H1 (cell line): ENCODE measurements around the gene DLEC1. TPM values are rescaled to one million over a fixed set of nuclear protein-coding genes. Genes with fewer than 3 reads are reported as not detected.

ENCODE experiments used
- CTCF ChIA-PET: fragments of 300-600 bp; sonication (Branson Sonifier 250); formaldehyde crosslinking; loops from one replicate; lab custom pipeline; 2021; ENCODE audit not compliant: partially characterized antibody; lab: Charles Lee
- POLR2A ChIA-PET: fragments of 300-600 bp; sonication (Branson Sonifier 250); formaldehyde crosslinking; loops from one replicate; lab custom pipeline; 2021; ENCODE audit warnings: inconsistent platforms; ENCODE audit not compliant: partially characterized antibody; lab: Charles Lee
- DNase-seq, 2 experiments: peaks; one replicate each; pipeline versions ENCODE4 v3.0.0 to v3.0.0-alpha.2; 2010 to 2022; ENCODE audit warnings: low spot score in 2 of 2, low read depth in 1 of 2, mixed read lengths in 1 of 2
- FAIRE-seq: peaks from 2 replicates; lab custom pipeline; 2011; peaks lifted over from hg19 to GRCh38; lab: Jason Lieb, UNC
- H2AFZ ChIP-seq: 2 replicates; pipeline ENCODE4 v1.8.1; 2012; ENCODE audit warnings: low read length, inconsistent platforms
- H2AK5ac ChIP-seq: 2 replicates; pipeline ENCODE4 v1.6.1; 2013; ENCODE audit warnings: low read depth, low read length
- H2BK120ac ChIP-seq: replicated peaks from 2 replicates; pipeline ENCODE3; 2013; ENCODE audit warnings: low read depth, low read length, inconsistent platforms
- H2BK12ac ChIP-seq: 2 replicates; pipeline ENCODE4 v1.6.1; 2013; ENCODE audit warnings: low read depth, low read length
- H2BK15ac ChIP-seq: 2 replicates; pipeline ENCODE4 v1.6.1; 2013; ENCODE audit warnings: low read length
- H2BK20ac ChIP-seq: 2 replicates; pipeline ENCODE4 v1.6.1; 2013; ENCODE audit warnings: low read length
- H2BK5ac ChIP-seq: 2 replicates; pipeline ENCODE4 v1.6.1; 2013; ENCODE audit warnings: low read depth, low read length
- H3K14ac ChIP-seq: 2 replicates; pipeline ENCODE4 v1.6.1; 2013; ENCODE audit warnings: inconsistent platforms; ENCODE audit not compliant: insufficient read length
- H3K18ac ChIP-seq: 2 replicates; pipeline ENCODE4 v1.6.1; 2013; ENCODE audit warnings: low read length; ENCODE audit errors: extremely low read depth
- H3K23ac ChIP-seq: 2 replicates; pipeline ENCODE4 v1.6.1; 2013; ENCODE audit warnings: inconsistent platforms; ENCODE audit not compliant: insufficient read length
- H3K23me2 ChIP-seq: 2 replicates; pipeline ENCODE4 v1.6.1; 2013; ENCODE audit warnings: low read depth, low read length
- H3K27ac ChIP-seq: 2 replicates; pipeline ENCODE4 v1.6.1; 2011; ENCODE audit warnings: low read depth, low read length, inconsistent platforms
- H3K27me3 ChIP-seq, 4 experiments: replicated peaks in 1 of 4; 1 replicate in 1 of 4; 2 replicates in 3 of 4; pipeline versions ENCODE4 v1.6.1 to v1.8.1; 2011 to 2013; ENCODE audit warnings: low read length in 3 of 4, mild to moderate bottlenecking in 3 of 4, inconsistent platforms in 2 of 4, mixed read lengths in 2 of 4, moderate library complexity in 1 of 4; ENCODE audit not compliant: control insufficient read depth in 3 of 4, insufficient read depth in 3 of 4; ENCODE audit errors: extremely low read depth in 1 of 4
- H3K36me3 ChIP-seq, 4 experiments: 2 replicates each; pipeline versions ENCODE4 v1.6.1 to v1.8.1; 2011 to 2013; ENCODE audit warnings: mild to moderate bottlenecking in 4 of 4, low read length in 3 of 4, moderate library complexity in 2 of 4, control low read depth in 1 of 4, inconsistent platforms in 1 of 4; ENCODE audit not compliant: insufficient read depth in 4 of 4, control insufficient read depth in 2 of 4
- H3K4ac ChIP-seq: replicated peaks from 2 replicates; pipeline ENCODE3; 2013; ENCODE audit warnings: low read length, low read depth, mixed read lengths, inconsistent platforms; ENCODE audit not compliant: insufficient read length
- H3K4me1 ChIP-seq, 4 experiments: replicated peaks in 1 of 4; 1 replicate in 1 of 4; 2 replicates in 3 of 4; pipeline versions ENCODE4 v1.6.1 to v1.8.1; 2011 to 2013; ENCODE audit warnings: low read length in 3 of 4, inconsistent platforms in 2 of 4, mixed read lengths in 1 of 4; ENCODE audit not compliant: insufficient read depth in 4 of 4, control insufficient read depth in 3 of 4
- H3K4me2 ChIP-seq, 2 experiments: 2 replicates each; pipeline versions ENCODE4 v1.6.1 to v1.8.1; 2011 to 2013; ENCODE audit warnings: low read depth in 2 of 2, low read length in 2 of 2, control low read depth in 1 of 2, inconsistent platforms in 1 of 2, mild to moderate bottlenecking in 1 of 2; ENCODE audit not compliant: insufficient read depth in 1 of 2
- H3K4me3 ChIP-seq, 4 experiments: fragments of 200-600, 300-600 bp in 1 of 4; sonication (generic), shearing (Covaris generic), sonication (Bioruptor Twin) in 1 of 4; 2 replicates each; pipeline versions ENCODE4 v1.5.1 to v1.8.1; 2011 to 2016; ENCODE audit warnings: low read length in 4 of 4, low read depth in 3 of 4, control low read depth in 2 of 4, inconsistent platforms in 2 of 4, mild to moderate bottlenecking in 2 of 4, mixed read lengths in 1 of 4, moderate library complexity in 1 of 4; ENCODE audit not compliant: insufficient read depth in 2 of 4; ENCODE audit errors: extremely low read depth in 1 of 4
- H3K56ac ChIP-seq: replicated peaks from 2 replicates; pipeline ENCODE3; 2013; ENCODE audit warnings: low read depth, mild to moderate bottlenecking, mixed read lengths, low read length, inconsistent platforms; ENCODE audit not compliant: insufficient read length
- H3K79me1 ChIP-seq: 2 replicates; pipeline ENCODE4 v1.6.1; 2013; ENCODE audit warnings: low read depth, low read length, control low read depth
- H3K79me2 ChIP-seq, 2 experiments: 2 replicates each; pipeline versions ENCODE4 v1.6.1 to v1.8.1; 2012 to 2013; ENCODE audit warnings: low read length in 2 of 2, mild to moderate bottlenecking in 2 of 2, inconsistent platforms in 1 of 2; ENCODE audit not compliant: insufficient read depth in 2 of 2, control insufficient read depth in 1 of 2
- H3K9ac ChIP-seq, 4 experiments: replicated peaks in 1 of 4; 1 replicate in 1 of 4; 2 replicates in 3 of 4; pipeline versions ENCODE4 v1.6.1 to v1.8.1; 2011 to 2013; ENCODE audit warnings: low read depth in 3 of 4, low read length in 3 of 4, control low read depth in 2 of 4, mild to moderate bottlenecking in 2 of 4, moderate library complexity in 2 of 4, inconsistent platforms in 1 of 4; ENCODE audit errors: extremely low read depth in 1 of 4
- H3K9me3 ChIP-seq, 2 experiments: 2 replicates each; pipeline versions ENCODE4 v1.6.1 to v1.8.1; 2012 to 2013; ENCODE audit warnings: mild to moderate bottlenecking in 2 of 2, moderate library complexity in 2 of 2, control low read depth in 1 of 2, inconsistent platforms in 1 of 2, low read depth in 1 of 2, low read length in 1 of 2, mixed read lengths in 1 of 2; ENCODE audit not compliant: insufficient read depth in 2 of 2
- H4K20me1 ChIP-seq, 2 experiments: replicated peaks in 1 of 2; 2 replicates each; pipeline versions ENCODE3 to v1.8.1; 2011 to 2013; ENCODE audit warnings: inconsistent platforms in 2 of 2, low read length in 2 of 2, mild to moderate bottlenecking in 1 of 2; ENCODE audit not compliant: insufficient read depth in 2 of 2, control insufficient read depth in 1 of 2
- H4K5ac ChIP-seq: 2 replicates; pipeline ENCODE4 v1.6.1; 2013; ENCODE audit warnings: low read length, low read depth, mixed read lengths, inconsistent platforms; ENCODE audit not compliant: insufficient read length
- H4K8ac ChIP-seq: 2 replicates; pipeline ENCODE4 v1.8.0; 2013; ENCODE audit warnings: mild to moderate bottlenecking, moderate library complexity, low read length, inconsistent platforms; ENCODE audit not compliant: insufficient read depth; ENCODE audit errors: extremely low read depth
- H4K91ac ChIP-seq: replicated peaks from 2 replicates; pipeline ENCODE3; 2013; ENCODE audit warnings: low read length, mixed read lengths, inconsistent platforms; ENCODE audit not compliant: insufficient read length
- BCL11A ChIP-seq, 2 experiments: IDR thresholded peaks; one replicate each; pipeline ENCODE4 v1.6.1; 2011; ENCODE audit warnings: low read depth in 2 of 2, low read length in 2 of 2, mild to moderate bottlenecking in 2 of 2
- EP300 ChIP-seq, 2 experiments: IDR thresholded peaks; 1 replicate in 1 of 2; 2 replicates in 1 of 2; pipeline ENCODE4 v1.6.1; 2011 to 2012; ENCODE audit warnings: low read depth in 2 of 2, low read length in 2 of 2, mild to moderate bottlenecking in 2 of 2, borderline replicate concordance in 1 of 2, inconsistent platforms in 1 of 2, moderate library complexity in 1 of 2
- GTF2F1 ChIP-seq: IDR thresholded peaks from 2 replicates; pipeline ENCODE4 v1.6.1; 2012; ENCODE audit warnings: low read depth, low read length, improper control_type of control experiment, borderline replicate concordance
- MAFK ChIP-seq: IDR thresholded peaks from 2 replicates; pipeline ENCODE4 v1.6.1; 2012; ENCODE audit warnings: low read depth, mild to moderate bottlenecking, improper control_type of control experiment, low read length
- RAD21 ChIP-seq, 2 experiments: IDR thresholded peaks in 1 of 2; conservative IDR thresholded peaks in 1 of 2; 2 replicates each; pipeline ENCODE4 v1.6.1; 2011; ENCODE audit warnings: low read depth in 2 of 2, low read length in 2 of 2, improper control_type of control experiment in 1 of 2, inconsistent platforms in 1 of 2, mild to moderate bottlenecking in 1 of 2, moderate library complexity in 1 of 2
- RBBP5 ChIP-seq: IDR thresholded peaks from 2 replicates; pipeline ENCODE4 v1.7.1; 2012; ENCODE audit warnings: low read depth, mild to moderate bottlenecking, inconsistent platforms, low read length, moderate library complexity, borderline replicate concordance
- SIN3A ChIP-seq, 2 experiments: IDR thresholded peaks in 1 of 2; conservative IDR thresholded peaks in 1 of 2; 2 replicates each; pipeline ENCODE4 v1.6.1; 2011 to 2012; ENCODE audit warnings: low read length in 2 of 2, improper control_type of control experiment in 1 of 2, low read depth in 1 of 2, mild to moderate bottlenecking in 1 of 2
- SP4 ChIP-seq: IDR thresholded peaks from 2 replicates; pipeline ENCODE4 v1.6.1; 2012; ENCODE audit warnings: low read length, inconsistent platforms
- SUZ12 ChIP-seq: fragments of 200-600 bp; sonication (generic); IDR thresholded peaks from 2 replicates; pipeline ENCODE4 v1.6.1; 2012; ENCODE audit warnings: mild to moderate bottlenecking, inconsistent platforms, low read length, moderate library complexity, mixed read lengths
- TEAD4 ChIP-seq: IDR thresholded peaks from 2 replicates; pipeline ENCODE4 v1.6.1; 2012; ENCODE audit warnings: low read depth, low read length, inconsistent platforms, mixed read lengths
- WGBS, 2 experiments: shearing (Covaris generic) in 1 of 2; methylation state at CpG; one replicate each; pipeline versions ENCODE4 v1.1.6 to v1.1.7; 2013 to 2015; ENCODE audit warnings: low lambda C conversion rate in 2 of 2, mixed read lengths in 2 of 2, inconsistent platforms in 1 of 2, low coverage in 1 of 2, missing lambda C conversion rate in 1 of 2; ENCODE audit not compliant: insufficient replicate concordance in 2 of 2, insufficient coverage in 1 of 2, insufficient read length in 1 of 2; ENCODE audit errors: extremely low coverage in 1 of 2, missing lambda C conversion rate in 1 of 2; 5-methylcytosine and 5-hydroxymethylcytosine counted together
- polyA plus RNA-seq, 7 experiments: library from polyadenylated mRNA; depleted of rRNA in 3 of 7; stranded (reverse) in 5 of 7; unstranded in 2 of 7; fragments of >200 nt in 5 of 7; fragments of 200-250 nt in 2 of 7; gene quantifications; 1 replicate in 5 of 7; 2 replicates in 1 of 7; 4 replicates in 1 of 7; pipeline versions ENCODE4 v1.2.1 to v1.2.3, GENCODE V29; 2011 to 2013; ENCODE audit warnings: missing spikeins in 2 of 7, mixed read lengths in 2 of 7
- total RNA-seq: library from RNA; stranded (reverse); fragmentation: NEBNext Ultra II Directional; extraction: Animal tissue kit (Norgen Biotek cat#: 25700); gene quantifications from 2 replicates; pipeline ENCODE4 v1.2.1, GENCODE V29; 2021

Gene DLEC1
- total and polyA plus RNA-seq, 2 of the 8 experiments (the other 6 are each of a cell fraction or from before 2014, with no cell fraction given): 0.26 to 0.76 TPM

DNA sequence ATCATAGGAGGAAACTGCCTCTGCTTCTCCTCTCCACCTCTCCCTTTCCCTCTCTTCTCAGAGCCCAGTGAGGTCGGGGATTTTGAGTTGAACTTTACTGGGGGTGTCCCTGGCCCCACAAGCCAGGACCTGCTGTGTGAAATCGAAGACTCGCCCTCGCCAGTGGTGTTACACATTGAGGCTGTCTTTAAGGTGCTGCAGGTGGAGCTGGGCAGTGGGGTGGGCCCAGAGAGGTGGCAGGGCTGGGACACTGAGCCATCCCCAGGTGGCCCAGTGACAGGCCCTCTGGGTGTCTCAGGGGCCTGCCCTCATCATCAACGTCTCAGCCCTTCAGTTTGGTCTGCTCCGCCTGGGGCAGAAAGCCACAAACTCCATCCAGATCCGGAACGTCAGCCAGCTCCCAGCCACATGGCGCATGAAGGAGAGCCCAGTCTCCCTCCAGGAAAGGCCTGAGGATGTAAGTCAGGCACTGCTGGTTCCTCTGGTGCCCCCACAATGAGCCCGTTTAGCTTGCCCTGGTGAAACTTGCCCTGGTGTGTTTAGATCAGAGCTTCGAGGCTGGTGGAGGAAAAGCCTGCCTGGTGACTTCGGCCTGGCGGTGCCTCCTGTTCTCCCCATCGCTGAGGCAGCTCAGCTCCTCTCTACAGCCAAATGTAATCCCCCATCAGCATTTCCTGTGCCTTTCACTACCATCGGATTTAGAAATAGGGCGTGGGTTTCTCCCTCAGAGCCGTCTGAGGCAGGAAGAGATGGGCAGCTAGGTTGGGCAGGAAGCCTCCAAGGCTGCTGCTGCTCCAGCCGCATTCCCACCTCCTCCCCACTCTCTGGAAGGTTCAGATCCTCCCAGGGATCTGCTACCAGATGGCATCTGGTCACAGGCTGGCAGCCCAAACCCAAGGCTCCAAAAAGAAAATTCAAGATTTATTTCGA is 58.7 kb downstream of the DLEC1 start:
- H3K18ac ChIP-seq: no peak overlapping the region
- no peaks in the 10 kb centered on the region for H3K36me3 ChIP-seq
- H3K27ac ChIP-seq: no peak overlapping the region
- H2BK12ac ChIP-seq: no peak overlapping the region
- H3K56ac ChIP-seq: no peak overlapping the region
- 86% methylated on average over 19 of the region's 19 CpGs; no CpG with 5 or more reads in 1 of the 2 experiments for WGBS, 2 experiments
- no peak for FAIRE-seq
- peaks cover 0 to 2% (median 0%) of the 10 kb centered on the region in 4 experiments; a peak in 1 of 7 replicates for H3K27me3 ChIP-seq
- H2AK5ac ChIP-seq: no peak overlapping the region
- no peak for DNase-seq
- no peak overlapping the region for H3K14ac ChIP-seq
- no peak overlapping the region for H3K4ac ChIP-seq
- H4K5ac ChIP-seq: no peak overlapping the region
- no peak overlapping the region for H2BK20ac ChIP-seq
- H2AFZ ChIP-seq: 0 out of 2 replicates have a peak overlapping the region, but pooled peaks have one; percentile 24
- H4K8ac ChIP-seq: no peak overlapping the region; the same call in 1 of the 2 replicates
- ChIA-PET POLR2A (interaction anchor here (0.9 to 1.2 kb wide), 4 partner anchors 9 to 40 kb away, joined by 3 read pairs; no protein-coding TSS in a partner anchor), CTCF (interaction anchor here (1.1 to 7.9 kb wide), 4 partner anchors 9 to 20 kb away, joined by 3 to 54 read pairs (median 6); no protein-coding TSS in a partner anchor)
- H2BK120ac ChIP-seq: no peak overlapping the region
- no peaks in the 10 kb centered on the region for H3K9me3 ChIP-seq
- no peaks in the 10 kb centered on the region for H4K20me1 ChIP-seq
- H3K9ac ChIP-seq: no peak overlapping the region; a peak in 1 of 7 replicates
- H2BK15ac ChIP-seq: no peak overlapping the region
- H3K23ac ChIP-seq: no peak overlapping the region
- H3K4me2 ChIP-seq: no peak overlapping the region
- no peak overlapping the region for H3K4me3 ChIP-seq
- H3K4me1 ChIP-seq: peaks cover 3 to 13% (median 5%) of the 10 kb centered on the region in 4 experiments; a peak in 6 of 7 replicates
- H3K79me2 ChIP-seq: no peaks in the 10 kb centered on the region
- no peaks in the 10 kb centered on the region for H3K23me2 ChIP-seq
- no peak overlapping the region; the same call in 1 of the 2 replicates for H2BK5ac ChIP-seq
- H4K91ac ChIP-seq: no peak overlapping the region
- no peaks in the 10 kb centered on the region for H3K79me1 ChIP-seq
- no peak for TF ChIP-seq RAD21 (IDR thresholded peaks at IDR 0.05 in 1 of 2, conservative IDR thresholded peaks at IDR 0.05 in 1 of 2; ENCODE audit: low read depth in 2 of 2, low read length in 2 of 2)
- no peak for TF ChIP-seq SP4
- TF ChIP-seq SUZ12: no peak
- no peak for TF ChIP-seq EP300 (IDR thresholded peaks at IDR 0.05; ENCODE audit: borderline replicate concordance in 1 of 2, low read depth in 2 of 2, low read length in 2 of 2)
- TF ChIP-seq GTF2F1: no peak
- no peak for TF ChIP-seq BCL11A (IDR thresholded peaks at IDR 0.05; ENCODE audit: low read depth in 2 of 2, low read length in 2 of 2)
- no peak for TF ChIP-seq RBBP5
- TF ChIP-seq SIN3A (conservative IDR thresholded peaks at IDR 0.05 in 1 of 2, IDR thresholded peaks at IDR 0.05 in 1 of 2; ENCODE audit: low read depth in 1 of 2, low read length in 2 of 2): no peak
- no peak for TF ChIP-seq MAFK
- no peak for TF ChIP-seq TEAD4
